Measurements from ENCODE around the gene CR2.
"Not testable (repeated sequence)": the region's sequence is repeated elsewhere in the genome, so short reads cannot be mapped to it uniquely, and the experiment has no call there.

CR2 gene

GRCh38 chr1:207454046-207454964 lies at the start of gene CR2:
Gene CR2 (plus strand): TSS chr1:207454328. CDS start chr1:207454419, 91 bp downstream.
- DNase-seq (ENCODE audit: low spot score), result peak; percentile 81

GRCh38 chr1:207404849-207405525 lies 49.1 kb upstream of the CR2 start:
- DNase-seq (ENCODE audit: low spot score), result peak; percentile 86

- DNase-seq (ENCODE audit: low spot score), result no peak
Measured at GRCh38 chr1:207405814-207406213, 48.3 kb upstream of the CR2 start.

DNA sequence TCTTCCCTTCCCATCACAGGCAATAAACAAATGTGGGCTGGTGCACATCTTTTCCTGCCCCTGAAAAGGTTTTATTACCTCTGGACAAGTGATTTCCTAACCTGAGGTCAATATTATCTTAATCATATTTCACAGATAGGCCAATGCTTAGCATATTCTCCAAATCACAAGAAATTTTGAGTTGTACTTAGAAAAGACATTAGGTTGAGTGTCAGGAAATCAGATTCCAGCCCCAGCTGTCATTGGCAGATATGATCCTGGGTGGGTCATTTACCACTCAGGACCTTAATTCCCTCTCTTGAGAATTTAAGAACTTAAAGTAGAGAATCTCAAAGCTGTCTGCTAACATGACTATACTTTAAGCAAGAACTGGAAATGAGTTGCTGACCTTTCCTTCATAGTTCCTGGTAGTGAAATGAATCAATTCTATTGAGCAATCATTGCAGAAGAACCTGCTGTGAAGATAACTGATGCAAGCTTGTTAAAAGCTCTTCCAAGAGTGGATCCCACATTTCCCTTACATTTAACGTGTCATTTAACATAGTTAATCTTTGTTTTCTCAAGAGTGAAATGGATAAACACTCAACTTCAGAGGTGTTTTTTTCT lies 46.4 kb upstream of the CR2 start:
- DNase-seq (ENCODE audit: low spot score), result no peak

GRCh38 chr1:207412845-207413244 lies 41.3 kb upstream of the CR2 start:
- DNase-seq (ENCODE audit: low spot score), result no peak

DNA sequence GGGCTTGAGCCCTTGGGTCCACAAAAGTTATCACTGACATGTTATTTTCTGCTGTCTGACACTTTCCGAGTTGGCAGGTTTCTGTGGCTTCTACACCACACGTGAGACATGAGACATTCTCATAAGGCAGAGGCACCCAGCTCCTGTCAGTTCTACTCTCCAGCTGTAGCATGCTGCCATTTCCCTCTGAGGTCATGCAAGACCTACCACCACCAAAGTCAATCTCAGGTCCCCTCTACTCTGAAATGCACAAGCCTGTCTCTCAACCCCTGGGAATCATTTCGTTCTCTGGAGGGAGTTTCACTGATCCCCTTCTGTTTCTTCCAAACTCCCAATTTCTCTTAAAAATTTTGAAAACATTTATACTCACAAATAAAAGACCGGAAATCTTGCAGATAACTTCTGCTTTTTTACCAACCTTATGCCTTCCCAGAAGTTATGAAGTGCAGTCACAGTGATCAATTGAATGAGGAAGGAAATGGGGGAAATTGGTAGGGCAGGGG lies 39.5 kb upstream of the CR2 start:
- DNase-seq (ENCODE audit: low spot score), result no peak

DNA sequence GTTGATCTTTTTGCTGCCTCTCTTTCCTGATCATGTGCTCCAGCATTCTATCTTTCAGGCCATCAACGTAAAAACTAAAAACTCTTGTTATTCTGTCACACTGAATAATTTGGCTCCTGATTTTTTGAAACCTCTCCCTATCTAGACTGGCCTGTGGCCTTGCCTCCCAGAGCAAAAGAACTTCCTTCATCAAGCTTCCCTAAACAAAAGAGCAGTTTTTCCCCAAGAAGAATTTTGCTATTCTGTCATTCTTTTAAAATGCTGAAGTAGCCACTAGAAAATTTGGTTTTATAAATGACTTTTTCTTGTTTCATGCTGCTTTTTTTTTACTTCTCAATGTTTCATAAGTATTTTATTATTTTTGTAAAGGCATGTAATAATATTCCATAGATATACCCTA lies 37.1 kb upstream of the CR2 start:
- no peak for DNase-seq (ENCODE audit: low spot score)

DNA sequence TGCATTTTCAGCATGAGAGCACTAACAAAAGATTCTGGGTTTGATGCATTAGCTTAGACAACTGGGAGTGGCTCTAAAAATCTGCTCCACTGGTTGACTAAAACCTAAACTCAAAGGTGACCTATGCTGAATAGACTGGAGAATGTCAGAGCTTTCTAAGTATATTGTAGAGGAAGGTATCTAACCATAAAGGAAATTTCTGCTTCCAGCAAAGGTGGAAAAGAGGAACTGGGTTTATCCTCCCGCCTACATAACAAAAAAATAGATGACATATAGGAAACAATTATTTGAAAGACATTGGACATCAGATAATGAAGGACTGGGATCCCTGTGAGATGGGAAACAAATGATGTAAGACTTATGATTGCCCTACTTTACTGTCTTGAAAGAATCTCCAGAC lies 35.8 kb upstream of the CR2 start:
- no peak for DNase-seq (ENCODE audit: low spot score)

- DNase-seq (ENCODE audit: low spot score), result no peak
Measured at GRCh38 chr1:207420109-207420508, 34.0 kb upstream of the CR2 start.

GRCh38 chr1:207421078-207421477 lies 33.0 kb upstream of the CR2 start:
- DNase-seq (ENCODE audit: low spot score), result no peak

DNA sequence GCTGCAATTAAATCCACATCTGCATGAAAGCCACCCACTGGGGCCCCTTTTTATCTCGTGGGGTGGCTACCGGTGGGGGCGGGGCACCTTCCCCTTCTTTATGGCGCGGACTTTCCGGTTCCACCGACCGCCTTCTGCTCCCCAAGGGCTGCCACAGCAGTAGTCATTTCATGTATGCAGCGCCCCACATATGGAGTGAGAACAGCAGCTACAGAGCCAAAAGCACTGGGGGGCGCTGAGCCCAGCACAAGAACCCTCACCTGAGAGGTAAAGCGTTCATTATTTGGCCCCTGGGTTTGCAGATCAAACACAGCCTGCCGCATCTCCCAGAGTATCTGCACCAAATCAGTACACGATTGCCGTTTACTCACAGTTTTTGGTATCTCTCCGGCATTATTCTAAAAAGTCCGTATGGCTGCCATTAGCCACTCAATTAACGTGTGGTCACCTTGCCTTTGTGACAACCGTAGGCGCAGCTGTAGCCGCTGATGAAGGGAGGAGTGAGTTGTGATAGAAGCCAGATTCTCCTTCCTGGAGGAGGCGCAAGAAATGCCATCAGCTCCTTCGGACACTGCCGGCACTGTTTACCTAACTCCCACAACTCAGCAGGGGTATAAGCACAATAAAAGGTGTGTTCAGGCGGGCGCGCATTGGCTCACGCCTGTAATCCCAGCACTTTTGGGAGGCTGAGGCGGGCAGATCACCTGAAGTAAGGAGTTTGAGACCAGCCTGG lies 30.4 kb upstream of the CR2 start:
- DNase-seq (ENCODE audit: low spot score), result no peak

DNA sequence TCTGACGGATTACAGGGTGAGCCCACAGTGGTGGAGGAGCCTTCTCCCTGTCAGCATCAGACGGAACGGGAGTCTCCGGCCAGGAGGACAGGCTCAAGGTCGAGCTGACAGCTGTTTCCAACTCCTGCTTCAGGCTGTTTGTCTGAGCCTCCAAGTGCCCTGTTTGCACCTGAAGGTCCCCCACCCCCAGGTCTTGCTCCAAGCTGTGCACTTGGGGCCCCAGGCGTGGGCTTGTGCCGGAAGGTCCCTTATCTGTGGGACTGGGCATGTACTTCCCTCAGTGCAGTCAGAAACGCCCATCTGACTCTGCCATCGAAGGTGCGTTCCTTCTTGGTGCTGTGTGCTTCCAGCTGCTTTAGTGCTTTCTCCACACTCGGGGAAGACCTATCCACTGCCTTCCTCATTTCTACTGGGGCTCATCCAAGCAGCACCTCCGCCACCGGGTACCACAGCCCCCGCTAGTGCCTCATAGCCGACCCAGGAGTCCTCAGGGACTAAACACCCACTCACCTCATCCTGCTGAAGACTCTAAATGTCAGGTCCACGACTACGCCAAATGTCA lies 29.5 kb upstream of the CR2 start:
- DNase-seq (ENCODE audit: low spot score), result no peak

DNA sequence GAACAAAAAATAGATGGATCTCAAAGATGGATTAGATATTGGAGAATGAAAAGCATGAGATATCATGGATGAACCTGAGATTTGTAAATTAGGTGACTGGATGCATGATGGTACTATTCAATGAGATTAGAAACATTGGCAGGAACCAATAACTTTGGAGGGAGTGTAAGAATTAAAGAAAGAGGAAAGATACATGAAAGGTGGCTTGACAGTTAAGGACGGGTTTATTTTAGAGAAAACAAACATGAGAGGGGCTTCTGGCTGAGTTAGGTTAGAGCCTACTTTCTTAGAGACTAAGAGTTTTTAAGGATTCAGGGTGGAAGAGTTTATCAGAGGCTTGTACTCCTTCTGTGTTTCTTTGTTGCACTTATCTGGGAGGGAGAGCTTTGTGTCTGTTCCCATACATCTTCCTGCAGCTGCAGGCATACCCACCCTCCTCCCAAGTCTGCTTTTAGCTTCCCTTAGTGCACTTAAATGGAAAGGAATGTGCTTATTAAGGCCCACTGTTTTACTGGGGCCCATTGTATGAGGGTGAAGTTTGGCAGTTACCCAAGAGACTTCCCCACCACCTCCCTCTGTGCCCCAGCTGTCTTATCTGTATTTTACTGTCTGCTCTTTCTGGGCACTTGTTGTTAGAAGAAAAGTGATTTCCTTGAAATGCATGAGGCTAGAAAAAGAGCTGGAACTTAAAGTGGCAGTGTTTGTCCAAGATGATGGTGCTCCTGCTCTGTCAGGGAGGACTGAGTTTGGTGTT lies 26.1 kb upstream of the CR2 start:
- DNase-seq (ENCODE audit: low spot score), result no peak

DNA sequence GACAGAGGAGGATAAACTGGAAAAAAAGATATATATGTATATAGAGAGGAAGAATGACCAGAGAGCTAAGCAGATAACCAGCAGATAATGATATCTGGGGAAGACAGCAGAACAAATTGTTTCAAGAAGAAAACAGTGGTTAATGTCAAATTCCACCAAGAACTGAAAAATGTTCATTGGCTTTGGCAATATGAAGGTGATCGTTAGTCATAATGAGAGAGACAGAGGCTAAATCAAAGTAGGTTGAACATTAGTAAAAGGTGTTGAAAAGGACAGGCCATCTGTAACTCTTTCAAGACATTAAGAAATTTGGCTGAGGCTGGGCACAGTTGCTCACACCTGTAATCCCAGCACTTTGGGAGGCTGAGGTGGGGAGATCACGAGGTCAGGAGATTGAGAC lies 25.3 kb upstream of the CR2 start:
- no peak for DNase-seq (ENCODE audit: low spot score)

DNA sequence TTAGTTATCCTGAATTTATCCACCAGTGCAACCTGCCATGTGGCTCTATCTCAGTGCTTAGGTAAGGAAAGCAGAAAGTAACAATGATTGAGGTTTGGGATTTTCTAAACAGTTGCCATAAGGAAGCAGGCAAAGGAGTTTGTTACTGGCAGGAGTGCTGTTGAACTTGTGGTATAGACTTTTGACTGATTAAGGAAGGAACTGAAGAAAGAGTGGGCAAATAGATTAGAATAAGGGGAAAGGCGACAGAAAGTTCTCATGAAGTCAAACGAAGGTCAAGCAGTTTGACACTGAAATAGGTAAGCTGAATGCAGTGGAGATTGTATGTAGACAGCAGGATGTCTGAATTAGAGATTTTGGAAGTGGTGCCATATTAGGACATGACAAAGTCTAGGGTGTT lies 24.2 kb upstream of the CR2 start:
- DNase-seq (ENCODE audit: low spot score), result no peak

GRCh38 chr1:207430602-207431001 lies 23.5 kb upstream of the CR2 start:
- DNase-seq (ENCODE audit: low spot score), result no peak

DNA sequence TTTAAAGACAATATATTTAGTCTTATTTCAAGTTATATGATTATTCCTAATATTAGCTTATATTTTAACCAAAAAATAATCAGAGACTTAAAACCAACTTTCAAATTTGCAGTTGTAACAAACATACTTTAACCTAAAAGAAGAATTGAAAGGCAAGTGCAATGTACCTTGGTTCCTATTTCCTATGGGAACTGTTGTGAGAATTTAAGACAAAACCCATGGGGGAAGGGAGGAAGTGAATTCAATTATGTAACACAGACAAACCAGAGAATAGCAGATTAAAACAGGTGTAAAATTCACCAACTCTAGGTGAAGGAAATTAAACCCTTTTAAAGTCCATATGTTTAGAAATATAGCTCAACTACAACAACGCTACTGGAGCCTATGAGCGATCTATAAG lies 22.6 kb upstream of the CR2 start:
- no peak for DNase-seq (ENCODE audit: low spot score)

DNA sequence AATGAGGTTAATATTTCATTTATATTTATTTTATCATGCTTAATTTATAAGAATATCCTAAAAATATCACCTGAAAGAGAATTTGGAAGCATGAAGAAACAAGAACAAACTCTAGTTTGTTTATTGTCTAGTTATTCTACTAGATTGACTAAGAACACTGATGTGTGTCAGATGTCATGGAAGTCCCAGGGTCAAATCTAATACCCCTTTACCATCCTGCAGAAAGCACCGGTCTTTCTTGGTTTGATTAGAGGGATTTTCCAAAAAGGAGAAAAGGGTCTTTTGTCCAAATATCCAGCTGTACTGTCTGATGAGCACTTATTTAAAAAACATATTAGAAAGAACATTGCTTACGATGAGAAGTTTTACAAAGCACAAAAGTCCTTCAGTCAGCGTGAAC lies 20.7 kb upstream of the CR2 start:
- no peak for DNase-seq (ENCODE audit: low spot score)

DNA sequence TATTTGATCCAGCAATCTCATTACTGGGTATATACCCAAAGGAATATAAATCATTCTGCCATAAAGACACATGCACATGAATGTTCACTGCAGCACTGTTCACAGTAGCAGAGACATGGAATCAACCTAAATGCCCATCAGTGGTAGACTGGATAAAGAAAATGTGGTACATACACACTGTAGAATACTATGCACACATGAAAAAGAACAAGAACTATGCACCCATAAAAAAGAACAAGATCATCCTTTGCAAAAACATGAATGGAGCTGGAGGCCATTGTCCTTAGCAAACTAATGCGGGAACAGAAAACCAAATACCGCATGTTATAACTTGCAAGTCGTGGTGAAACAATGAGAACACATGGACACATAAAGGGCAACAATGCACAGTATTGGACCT lies 17.4 kb upstream of the CR2 start:
- DNase-seq (ENCODE audit: low spot score), result not testable (repeated sequence)

DNA sequence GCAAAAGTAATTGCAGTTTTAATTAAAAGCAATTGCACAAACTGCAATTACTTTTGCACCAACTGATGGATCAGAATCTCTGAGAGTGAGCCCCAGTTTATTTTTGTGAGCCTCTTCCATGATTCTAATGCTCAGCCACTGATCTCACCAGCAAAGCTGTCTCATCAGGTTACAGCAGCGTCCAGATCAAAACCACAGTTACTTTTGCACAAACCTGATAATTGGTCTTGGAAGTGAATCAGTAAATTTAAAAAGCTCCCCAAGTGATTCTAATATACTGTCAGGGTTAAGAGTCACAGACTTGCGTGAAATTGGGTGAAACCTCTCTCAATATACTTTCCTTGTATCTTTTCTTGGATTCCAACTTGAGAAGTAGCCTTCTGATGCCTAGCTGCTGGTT lies 13.5 kb upstream of the CR2 start:
- DNase-seq (ENCODE audit: low spot score), result no peak
